Type B pancreatic cell (in vitro differentiated cells): ENCODE measurements around the gene VIPR2. TPM values are rescaled to one million over a fixed set of nuclear protein-coding genes. Genes with fewer than 3 reads are reported as not detected.
A peak's percentile ranks its signal among the peaks of the same experiment; 100 is the strongest.

ENCODE experiments used
- DNase-seq: peaks from one replicate; pipeline ENCODE4 v3.0.0; 2021; ENCODE audit warnings: mixed read lengths; ENCODE audit not compliant: unreplicated experiment; ENCODE audit errors: extremely low spot score
- H3K27ac Mint-ChIP-seq: 2 replicates; pipeline ENCODE4 v1.8.0; 2021; ENCODE audit warnings: mild to moderate bottlenecking, mixed read lengths
- H3K27me3 Mint-ChIP-seq: 2 replicates; pipeline ENCODE4 v1.8.0; 2021; ENCODE audit warnings: mixed read lengths
- H3K36me3 Mint-ChIP-seq: 2 replicates; pipeline ENCODE4 v1.8.0; 2021; ENCODE audit warnings: mixed read lengths
- H3K4me1 Mint-ChIP-seq: one replicate; pipeline ENCODE4 v1.8.0; 2021; ENCODE audit warnings: mixed read lengths; ENCODE audit not compliant: unreplicated experiment
- H3K4me3 Mint-ChIP-seq: 2 replicates; pipeline ENCODE4 v1.8.0; 2021; ENCODE audit warnings: mild to moderate bottlenecking, mixed read lengths
- H3K9me3 Mint-ChIP-seq: 2 replicates; pipeline ENCODE4 v1.8.0; 2021; ENCODE audit warnings: mixed read lengths
- CTCF ChIP-seq: fragments of 200-600 bp; sonication (generic); conservative IDR thresholded peaks from 2 replicates; pipeline ENCODE4 v1.5.0; 2021; ENCODE audit warnings: antibody characterized with exemption, mild to moderate bottlenecking
- total RNA-seq: library from RNA; stranded (reverse); gene quantifications from 2 replicates; pipeline ENCODE4 v1.2.1, GENCODE V29; 2021; ENCODE audit warnings: low replicate concordance

The VIPR2 gene
- total RNA-seq, 1 donor from 2014 or later: 0.31 TPM

- Mint-ChIP-seq H3K4me1 (peaks cover 19% of the 10 kb centered on the region), H3K36me3 (no peaks in the 10 kb centered on the region), H3K27ac (no peak overlapping the region), H3K9me3 (no peaks in the 10 kb centered on the region), H3K27me3 (peaks cover 11% of the 10 kb centered on the region), H3K4me3 (no peak overlapping the region)
- TF ChIP-seq CTCF: no peak
- no peak for DNase-seq
These were observed 131.4 kb downstream of the VIPR2 start for GRCh38 chr7:159013181-159013690.

GRCh38 chr7:159012353-159013069, 132.2 kb downstream of the VIPR2 start:
- DNase-seq: no peak
- Mint-ChIP-seq H3K4me1 (peaks cover 19% of the 10 kb centered on the region), H3K9me3 (no peaks in the 10 kb centered on the region), H3K36me3 (no peaks in the 10 kb centered on the region), H3K27ac (peak overlapping the region; percentile 8), H3K27me3 (peaks cover 11% of the 10 kb centered on the region), H3K4me3 (no peak overlapping the region)
- TF ChIP-seq CTCF: no peak

GRCh38 chr7:159011722-159012022, 133.0 kb downstream of the VIPR2 start:
- Mint-ChIP-seq H3K4me3 (no peak overlapping the region), H3K27ac (peak overlapping the region; percentile 37), H3K9me3 (no peaks in the 10 kb centered on the region), H3K27me3 (peaks cover 9% of the 10 kb centered on the region), H3K4me1 (peaks cover 19% of the 10 kb centered on the region), H3K36me3 (no peaks in the 10 kb centered on the region)
- no peak for DNase-seq
- TF ChIP-seq CTCF: no peak

GRCh38 chr7:159010937-159011721, 133.5 kb downstream of the VIPR2 start:
- Mint-ChIP-seq H3K9me3 (no peaks in the 10 kb centered on the region), H3K36me3 (no peaks in the 10 kb centered on the region), H3K27ac (peak overlapping the region; percentile 37), H3K27me3 (peaks cover 5% of the 10 kb centered on the region), H3K4me3 (no peak overlapping the region), H3K4me1 (peaks cover 15% of the 10 kb centered on the region)
- no peak for TF ChIP-seq CTCF
- DNase-seq: no peak

- H3K27ac Mint-ChIP-seq: no peak overlapping the region
- H3K4me3 Mint-ChIP-seq: no peak overlapping the region
- peaks cover 14% of the 10 kb centered on the region for H3K4me1 Mint-ChIP-seq
- no peak for TF ChIP-seq CTCF
- H3K36me3 Mint-ChIP-seq: no peaks in the 10 kb centered on the region
- DNase-seq: no peak
- H3K9me3 Mint-ChIP-seq: no peaks in the 10 kb centered on the region
- peaks cover 5% of the 10 kb centered on the region for H3K27me3 Mint-ChIP-seq
These were observed 134.3 kb downstream of the VIPR2 start for GRCh38 chr7:159010411-159010810.
